Sigmoid colon (tissue), 4 donors: ENCODE measurements around the gene CNNM2.

Source experiments
- CTCF ChIP-seq, 4 experiments: fragments of 450-650 bp in 3 of 4; fragments of 200-600 bp in 1 of 4; IDR thresholded peaks; one replicate each; pipeline ENCODE4 v1.5.1; 2016 to 2019; ENCODE audit warnings: antibody characterized with exemption in 4 of 4, mild to moderate bottlenecking in 3 of 4, moderate library complexity in 2 of 4
- EP300 ChIP-seq, 4 donors: sonication (generic); formaldehyde crosslinking; IDR thresholded peaks; one replicate each; pipeline ENCODE4 v1.6.1; 2017; ENCODE audit warnings: antibody characterized with exemption in 4 of 4
- POLR2A ChIP-seq, 2 donors: fragments of 450-650 bp; IDR thresholded peaks; one replicate each; pipeline ENCODE4 v1.6.1; 2016; ENCODE audit warnings: antibody characterized with exemption in 2 of 2, mild to moderate bottlenecking in 2 of 2, moderate library complexity in 2 of 2

GRCh38 chr10:103042908-103043307, 124.8 kb downstream of the CNNM2 start:
- TF ChIP-seq POLR2A (IDR thresholded peaks at IDR 0.05) (no peak), CTCF (IDR thresholded peaks at IDR 0.05) (no peak), EP300 (IDR thresholded peaks at IDR 0.05) (no peak)
